HEK293 (cell line): ENCODE measurements around the gene ZNF467.

ENCODE experiments used
- CTCF ChIA-PET: fragments of 350-600 bp; formaldehyde crosslinking; extraction: SDS; loops from one replicate; lab custom pipeline; 2021; ENCODE audit warnings: antibody characterized with exemption; lab: Yijun Ruan, JAX
- POLR2A ChIA-PET: fragments of 300-600 bp; formaldehyde crosslinking; extraction: SDS; loops from one replicate; lab custom pipeline; 2020; ENCODE audit warnings: antibody characterized with exemption, inconsistent platforms; lab: Yijun Ruan, JAX
- H3K27ac ChIP-seq: fragments of 200-500 bp; sonication (Bioruptor generic); 2 replicates; pipeline ENCODE4 v1.5.1; 2014; ENCODE audit warnings: low read depth, low read length, control low read depth, inconsistent platforms; ENCODE audit errors: extremely low read depth
- H3K36me3 ChIP-seq, 2 experiments: fragments of 200-500 bp in 1 of 2; sonication (Bioruptor generic) in 1 of 2; 1 replicate in 1 of 2; 2 replicates in 1 of 2; pipeline ENCODE4 v1.5.1; 2014 to 2017; ENCODE audit warnings: inconsistent platforms in 2 of 2, low read length in 2 of 2; ENCODE audit not compliant: control insufficient read depth in 2 of 2, insufficient read depth in 1 of 2
- H3K4me1 ChIP-seq: fragments of 200-500 bp; sonication (Bioruptor generic); 2 replicates; pipeline ENCODE4 v1.5.1; 2014; ENCODE audit warnings: mild to moderate bottlenecking, low read length, inconsistent platforms; ENCODE audit not compliant: control insufficient read depth, insufficient read depth
- H3K4me3 ChIP-seq: 2 replicates; pipeline ENCODE4 v1.5.1; 2011; ENCODE audit warnings: low read depth, mild to moderate bottlenecking, control low read depth, low read length, moderate library complexity
- H3K9me3 ChIP-seq: fragments of 200-500 bp; sonication (Bioruptor generic); 2 replicates; pipeline ENCODE4 v1.5.1; 2014; ENCODE audit warnings: low read depth, low read length, inconsistent platforms; ENCODE audit not compliant: control insufficient read depth, insufficient read depth
- ATF2 ChIP-seq: fragments of 450-650 bp; formaldehyde crosslinking; IDR thresholded peaks from 2 replicates; pipeline ENCODE4 v1.5.1; 2016; ENCODE audit warnings: missing biosample characterization, missing genetic modification characterization, low read depth
- GLIS1 ChIP-seq: fragments of 450-650 bp; formaldehyde crosslinking; IDR thresholded peaks from 2 replicates; pipeline ENCODE4 v1.5.1; 2016; ENCODE audit warnings: missing biosample characterization, missing genetic modification characterization
- GLIS2 ChIP-seq: fragments of 450-650 bp; formaldehyde crosslinking; IDR thresholded peaks from 2 replicates; pipeline ENCODE4 v1.5.1; 2016; ENCODE audit warnings: missing biosample characterization, missing genetic modification characterization
- HIC1 ChIP-seq: fragments of 450-650 bp; formaldehyde crosslinking; IDR thresholded peaks from 2 replicates; pipeline ENCODE4 v1.5.1; 2016; ENCODE audit warnings: missing biosample characterization, missing genetic modification characterization
- MEIS1 ChIP-seq: sonication (generic); formaldehyde crosslinking; IDR thresholded peaks from 2 replicates; pipeline ENCODE4 v1.8.1; 2022; ENCODE audit warnings: missing genetic modification reagents, mild to moderate bottlenecking, borderline replicate concordance
- PRDM1 ChIP-seq: fragments of 450-650 bp; formaldehyde crosslinking; IDR thresholded peaks from 2 replicates; pipeline ENCODE4; 2016; ENCODE audit warnings: missing biosample characterization, missing genetic modification characterization
- SP2 ChIP-seq: fragments of 450-650 bp; formaldehyde crosslinking; IDR thresholded peaks from 2 replicates; pipeline ENCODE4 v1.5.1; 2016; ENCODE audit warnings: missing biosample characterization, missing genetic modification characterization
- ZBTB21 ChIP-seq: fragments of 450-650 bp; formaldehyde crosslinking; IDR thresholded peaks from 2 replicates; pipeline ENCODE4 v1.5.1; 2017; ENCODE audit warnings: missing biosample characterization, missing genetic modification characterization
- ZBTB26 ChIP-seq: fragments of 450-650 bp; formaldehyde crosslinking; optimal IDR thresholded peaks from 2 replicates; pipeline ENCODE3; 2016; ENCODE audit warnings: missing biosample characterization, mild to moderate bottlenecking, missing genetic modification characterization
- ZFP69B ChIP-seq: fragments of 450-650 bp; formaldehyde crosslinking; IDR thresholded peaks from 2 replicates; pipeline ENCODE4 v1.5.1; 2016; ENCODE audit warnings: missing biosample characterization, missing genetic modification characterization
- ZIC2 ChIP-seq: fragments of 450-650 bp; formaldehyde crosslinking; IDR thresholded peaks from 2 replicates; pipeline ENCODE4 v1.5.1; 2016; ENCODE audit warnings: missing biosample characterization, missing genetic modification characterization
- ZNF133 ChIP-seq: fragments of 450-650 bp; formaldehyde crosslinking; IDR thresholded peaks from 2 replicates; pipeline ENCODE4 v1.5.1; 2016; ENCODE audit warnings: missing biosample characterization, missing genetic modification characterization
- ZNF140 ChIP-seq: fragments of 450-650 bp; formaldehyde crosslinking; IDR thresholded peaks from 2 replicates; pipeline ENCODE4 v1.5.1; 2016; ENCODE audit warnings: missing biosample characterization, missing genetic modification characterization
- ZNF248 ChIP-seq: fragments of 450-650 bp; formaldehyde crosslinking; IDR thresholded peaks from 2 replicates; pipeline ENCODE4 v1.5.1; 2017; ENCODE audit warnings: missing biosample characterization, missing genetic modification characterization
- ZNF341 ChIP-seq: fragments of 450-650 bp; formaldehyde crosslinking; IDR thresholded peaks from 2 replicates; pipeline ENCODE4; 2016; ENCODE audit warnings: low read depth, missing biosample characterization, missing genetic modification characterization
- ZNF433 ChIP-seq: fragments of 450-650 bp; formaldehyde crosslinking; IDR thresholded peaks from 2 replicates; pipeline ENCODE4 v1.5.1; 2016; ENCODE audit warnings: missing biosample characterization, missing genetic modification characterization, low read depth
- ZNF529 ChIP-seq: fragments of 450-650 bp; formaldehyde crosslinking; IDR thresholded peaks from 2 replicates; pipeline ENCODE4 v1.5.1; 2017; ENCODE audit warnings: missing genetic modification characterization, missing biosample characterization; ENCODE audit not compliant: insufficient replicate concordance
- ZNF571 ChIP-seq: fragments of 450-650 bp; formaldehyde crosslinking; IDR thresholded peaks from 2 replicates; pipeline ENCODE4 v1.5.0; 2017; ENCODE audit warnings: missing biosample characterization, missing genetic modification characterization
- ZNF629 ChIP-seq: fragments of 450-650 bp; formaldehyde crosslinking; IDR thresholded peaks from 2 replicates; pipeline ENCODE4 v1.5.1; 2017; ENCODE audit warnings: missing biosample characterization, missing genetic modification characterization
- ZNF660 ChIP-seq: fragments of 450-650 bp; IDR thresholded peaks from 2 replicates; pipeline ENCODE4 v1.5.1; 2018; ENCODE audit warnings: missing biosample characterization, mild to moderate bottlenecking, missing genetic modification characterization
- ZSCAN30 ChIP-seq: fragments of 450-650 bp; IDR thresholded peaks from 2 replicates; pipeline ENCODE4 v1.5.1; 2018; ENCODE audit warnings: missing biosample characterization, mild to moderate bottlenecking, missing genetic modification characterization, moderate library complexity
- ZXDB ChIP-seq: fragments of 450-650 bp; formaldehyde crosslinking; IDR thresholded peaks from 2 replicates; pipeline ENCODE4 v1.5.1; 2016; ENCODE audit warnings: missing biosample characterization, missing genetic modification characterization

The ZNF467 gene

GRCh38 chr7:149784251-149784608 is 10.8 kb upstream of the ZNF467 start:
- Histone ChIP-seq H3K4me3 (no peak overlapping the region), H3K36me3 (no peaks in the 10 kb centered on the region), H3K4me1 (no peaks in the 10 kb centered on the region), H3K9me3 (no peaks in the 10 kb centered on the region), H3K27ac (no peak overlapping the region)
- CTCF ChIA-PET, result interaction anchor here (0.5 to 0.9 kb wide), 4 partner anchors 9 to 361 kb away, joined by 3 to 5 read pairs (median 3); no protein-coding TSS in a partner anchor
- no peak for TF ChIP-seq ZBTB21 (tag by site-specific recombination)
- TF ChIP-seq ZFP69B (tag by site-specific recombination), result no peak
- TF ChIP-seq HIC1, result peak; percentile 0; the same call in 1 of the 2 replicates
- no peak for TF ChIP-seq ZSCAN30 (tag by site-specific recombination)
- TF ChIP-seq GLIS1 (tag by site-specific recombination), result no peak
- TF ChIP-seq ZBTB26 (tag by site-specific recombination), result no peak
- POLR2A ChIA-PET, result no interaction called here

GRCh38 chr7:149783386-149784250 is 10.2 kb upstream of the ZNF467 start:
- H3K27ac ChIP-seq, result no peak overlapping the region
- TF ChIP-seq ZNF629, result no peak
- no peak for TF ChIP-seq SP2 (tag by site-specific recombination)
- TF ChIP-seq ZIC2 (tag by site-specific recombination), result peak; percentile 91
- TF ChIP-seq ZNF433 (tag by site-specific recombination), result no peak
- no peak for TF ChIP-seq ZNF140 (tag by site-specific recombination)
- TF ChIP-seq ZNF133 (tag by site-specific recombination), result no peak
- no peak for TF ChIP-seq ZXDB (tag by site-specific recombination)
- TF ChIP-seq ZNF660, result no peak
- no peak for TF ChIP-seq ZNF571 (tag by site-specific recombination)
- 0 out of 2 replicates have a peak, but pooled peaks have one; percentile 25 for TF ChIP-seq GLIS2 (tag by site-specific recombination)
- TF ChIP-seq ZNF248 (tag by site-specific recombination), result no peak
- peak; percentile 62; the same call in 1 of the 2 replicates for TF ChIP-seq HIC1
- TF ChIP-seq PRDM1 (tag by site-specific recombination), result no peak
- no peak for TF ChIP-seq ZNF529 (tag by site-specific recombination)
- no peak for TF ChIP-seq ATF2 (tag by site-specific recombination)
- TF ChIP-seq ZNF341, result peak; percentile 42
- no peak for TF ChIP-seq MEIS1
- no peaks in the 10 kb centered on the region for H3K36me3 ChIP-seq
- CTCF ChIA-PET, result interaction anchor here (0.5 to 0.9 kb wide), 3 partner anchors 10 to 360 kb away, joined by 3 read pairs; no protein-coding TSS in a partner anchor
- POLR2A ChIA-PET, result interaction anchor here (1.3 kb wide), 1 partner anchor 10 kb away, joined by 5 read pairs; the partner anchor contains the start of gene ZNF467
- no peak overlapping the region for H3K4me3 ChIP-seq
- no peaks in the 10 kb centered on the region for H3K9me3 ChIP-seq
- no peaks in the 10 kb centered on the region for H3K4me1 ChIP-seq
